ENCODE data around the gene SRSF4.
A peak's percentile ranks its signal among the peaks of the same experiment; 100 is the strongest.
"Not testable (repeated sequence)": the region's sequence is repeated elsewhere in the genome, so short reads cannot be mapped to it uniquely, and the experiment has no call there.

The SRSF4 gene

GRCh38 chr1:29148656-29149491 lies 32.8 kb downstream of the SRSF4 start:
- H3K4me3 ChIP-seq, result no peak overlapping the region
- peak overlapping the region; percentile 31; the same call in 1 of the 2 replicates for H3K27ac ChIP-seq
- no peak for DNase-seq (ENCODE audit: low read depth, low spot score)
- no peak overlapping the region for H3K9ac ChIP-seq (ENCODE audit: insufficient read length)
- peaks cover 86% of the 10 kb centered on the region for H3K36me3 ChIP-seq (ENCODE audit: insufficient read depth, low read length)
- no peaks in the 10 kb centered on the region for H3K9me3 ChIP-seq (ENCODE audit: low read depth, low read length)
- no peak for TF ChIP-seq POLR2AphosphoS5 (IDR thresholded peaks at IDR 0.05; ENCODE audit: borderline replicate concordance, low read depth, low read length)
- TF ChIP-seq EZH2 (IDR thresholded peaks at IDR 0.05), result no peak
- TF ChIP-seq FOXP2 (optimal IDR thresholded peaks at IDR 0.05; ENCODE audit: control extremely low read depth, extremely low read length, insufficient read depth), result no peak

GRCh38 chr1:29145739-29146437 lies 35.8 kb downstream of the SRSF4 start:
- Histone ChIP-seq H3K36me3 (ENCODE audit: insufficient read depth, low read length) (peaks cover 57% of the 10 kb centered on the region), H3K27ac (peak overlapping the region; percentile 50), H3K4me3 (no peak overlapping the region)

GRCh38 chr1:29144178-29144577 lies 37.5 kb downstream of the SRSF4 start:
- Histone ChIP-seq H3K36me3 (ENCODE audit: insufficient read depth, low read length) (peaks cover 42% of the 10 kb centered on the region), H3K9ac (ENCODE audit: insufficient read length) (no peak overlapping the region), H3K27ac (no peak overlapping the region), H3K9me3 (ENCODE audit: low read depth, low read length) (no peaks in the 10 kb centered on the region), H3K4me3 (no peak overlapping the region)
- TF ChIP-seq POLR2AphosphoS5 (IDR thresholded peaks at IDR 0.05; ENCODE audit: borderline replicate concordance, low read depth, low read length), result no peak
- TF ChIP-seq EZH2 (IDR thresholded peaks at IDR 0.05), result no peak
- TF ChIP-seq FOXP2 (optimal IDR thresholded peaks at IDR 0.05; ENCODE audit: control extremely low read depth, extremely low read length, insufficient read depth), result no peak
- DNase-seq (ENCODE audit: low read depth, low spot score), result no peak

More at GRCh38 chr1:29145739-29146437, 35.8 kb downstream of the SRSF4 start:
- no peak overlapping the region for H3K9ac ChIP-seq (ENCODE audit: insufficient read length)
- no peak for TF ChIP-seq FOXP2 (optimal IDR thresholded peaks at IDR 0.05; ENCODE audit: control extremely low read depth, extremely low read length, insufficient read depth)
- no peak for TF ChIP-seq EZH2 (IDR thresholded peaks at IDR 0.05)
- TF ChIP-seq POLR2AphosphoS5 (IDR thresholded peaks at IDR 0.05; ENCODE audit: borderline replicate concordance, low read depth, low read length), result no peak
- H3K9me3 ChIP-seq (ENCODE audit: low read depth, low read length), result no peaks in the 10 kb centered on the region
- no peak for DNase-seq (ENCODE audit: low read depth, low spot score)

GRCh38 chr1:29142714-29143113 lies 39.0 kb downstream of the SRSF4 start:
- Histone ChIP-seq H3K4me3 (no peak overlapping the region), H3K36me3 (ENCODE audit: insufficient read depth, low read length) (peaks cover 27% of the 10 kb centered on the region), H3K9me3 (ENCODE audit: low read depth, low read length) (no peaks in the 10 kb centered on the region), H3K9ac (ENCODE audit: insufficient read length) (no peak overlapping the region), H3K27ac (peak overlapping the region; percentile 67)
- TF ChIP-seq EZH2 (IDR thresholded peaks at IDR 0.05) (no peak), POLR2AphosphoS5 (IDR thresholded peaks at IDR 0.05; ENCODE audit: borderline replicate concordance, low read depth, low read length) (no peak), FOXP2 (optimal IDR thresholded peaks at IDR 0.05; ENCODE audit: control extremely low read depth, extremely low read length, insufficient read depth) (no peak)
- DNase-seq (ENCODE audit: low read depth, low spot score), result no peak

GRCh38 chr1:29136391-29136915 lies 45.2 kb downstream of the SRSF4 start:
- Histone ChIP-seq H3K27ac (no peak overlapping the region), H3K9me3 (ENCODE audit: low read depth, low read length) (no peaks in the 10 kb centered on the region), H3K36me3 (ENCODE audit: insufficient read depth, low read length) (no peaks in the 10 kb centered on the region), H3K9ac (ENCODE audit: insufficient read length) (no peak overlapping the region), H3K4me3 (peak overlapping the region; percentile 13; the same call in 1 of the 2 replicates)
- DNase-seq (ENCODE audit: low read depth, low spot score), result no peak
- no peak for TF ChIP-seq POLR2AphosphoS5 (IDR thresholded peaks at IDR 0.05; ENCODE audit: borderline replicate concordance, low read depth, low read length)
- no peak for TF ChIP-seq EZH2 (IDR thresholded peaks at IDR 0.05)
- TF ChIP-seq FOXP2 (optimal IDR thresholded peaks at IDR 0.05; ENCODE audit: control extremely low read depth, extremely low read length, insufficient read depth), result no peak

GRCh38 chr1:29134695-29135028 lies 47.0 kb downstream of the SRSF4 start:
- H3K4me3 ChIP-seq, result no peak overlapping the region
- no peaks in the 10 kb centered on the region for H3K36me3 ChIP-seq (ENCODE audit: insufficient read depth, low read length)
- H3K27ac ChIP-seq, result no peak overlapping the region
- H3K9ac ChIP-seq (ENCODE audit: insufficient read length), result no peak overlapping the region
- no peak for DNase-seq (ENCODE audit: low read depth, low spot score)
- no peaks in the 10 kb centered on the region for H3K9me3 ChIP-seq (ENCODE audit: low read depth, low read length)
- TF ChIP-seq POLR2AphosphoS5 (IDR thresholded peaks at IDR 0.05; ENCODE audit: borderline replicate concordance, low read depth, low read length) (no peak), EZH2 (IDR thresholded peaks at IDR 0.05) (no peak), FOXP2 (optimal IDR thresholded peaks at IDR 0.05; ENCODE audit: control extremely low read depth, extremely low read length, insufficient read depth) (no peak)

GRCh38 chr1:29133861-29134694 lies 47.6 kb downstream of the SRSF4 start:
- DNase-seq (ENCODE audit: low read depth, low spot score), result no peak
- H3K9ac ChIP-seq (ENCODE audit: insufficient read length), result no peak overlapping the region
- H3K4me3 ChIP-seq, result no peak overlapping the region
- no peaks in the 10 kb centered on the region for H3K36me3 ChIP-seq (ENCODE audit: insufficient read depth, low read length)
- TF ChIP-seq POLR2AphosphoS5 (IDR thresholded peaks at IDR 0.05; ENCODE audit: borderline replicate concordance, low read depth, low read length) (no peak), EZH2 (IDR thresholded peaks at IDR 0.05) (no peak), FOXP2 (optimal IDR thresholded peaks at IDR 0.05; ENCODE audit: control extremely low read depth, extremely low read length, insufficient read depth) (no peak)
- H3K27ac ChIP-seq, result no peak overlapping the region
- no peaks in the 10 kb centered on the region for H3K9me3 ChIP-seq (ENCODE audit: low read depth, low read length)

- H3K4me3 ChIP-seq; DNase-seq (ENCODE audit: low read depth, low spot score); H3K9me3 ChIP-seq (ENCODE audit: low read depth, low read length); H3K36me3 ChIP-seq (ENCODE audit: insufficient read depth, low read length); H3K9ac ChIP-seq (ENCODE audit: insufficient read length); H3K27ac ChIP-seq: not testable (repeated sequence)
Measured at GRCh38 chr1:29131056-29131455, 50.6 kb downstream of the SRSF4 start.

Data from SK-N-MC (cell line).